CD14-positive monocyte (primary cell): ENCODE measurements around the gene TTC9C. TPM values are rescaled to one million over a fixed set of nuclear protein-coding genes. Genes with fewer than 3 reads are reported as not detected.

Source experiments
- DNase-seq, 3 donors: peaks; one replicate each; pipeline ENCODE4 v3.0.0-alpha.2; 2011 to 2022
- H2AFZ ChIP-seq: 2 replicates; pipeline ENCODE4 v1.6.0; 2012; ENCODE audit warnings: mild to moderate bottlenecking, low read depth, low read length, inconsistent platforms; ENCODE audit not compliant: insufficient read depth, poor library complexity, severe bottlenecking
- H3K27ac ChIP-seq, 2 donors: 1 replicate in 1 of 2; 2 replicates in 1 of 2; pipeline ENCODE4 v1.5.1; 2012 to 2013; ENCODE audit warnings: low read length in 2 of 2, control low read depth in 1 of 2, inconsistent platforms in 1 of 2, low read depth in 1 of 2, mild to moderate bottlenecking in 1 of 2
- H3K27me3 ChIP-seq, 2 donors: one replicate each; pipeline versions ENCODE4 v1.6.0 to v1.6.1; 2011 to 2013; ENCODE audit warnings: low read length in 2 of 2; ENCODE audit not compliant: control insufficient read depth in 2 of 2, insufficient read depth in 2 of 2
- H3K36me3 ChIP-seq, 2 donors: replicated peaks in 1 of 2; 1 replicate in 1 of 2; 2 replicates in 1 of 2; pipeline versions ENCODE4 v1.5.1 to v1.6.1; 2012 to 2013; ENCODE audit warnings: low read length in 2 of 2, control low read depth in 1 of 2, inconsistent platforms in 1 of 2, mild to moderate bottlenecking in 1 of 2; ENCODE audit not compliant: insufficient read depth in 2 of 2, control insufficient read depth in 1 of 2
- H3K4me1 ChIP-seq, 2 donors: 1 replicate in 1 of 2; 2 replicates in 1 of 2; pipeline versions ENCODE4 v1.5.1 to v1.6.1; 2012 to 2013; ENCODE audit warnings: low read length in 2 of 2, control low read depth in 1 of 2, inconsistent platforms in 1 of 2, mild to moderate bottlenecking in 1 of 2, moderate library complexity in 1 of 2; ENCODE audit not compliant: insufficient read depth in 2 of 2, control insufficient read depth in 1 of 2
- H3K4me2 ChIP-seq: replicated peaks from 2 replicates; pipeline ENCODE3; 2012; ENCODE audit warnings: low read length, moderate library complexity, mild to moderate bottlenecking; ENCODE audit not compliant: poor library complexity, severe bottlenecking; ENCODE audit errors: extremely low read depth
- H3K4me3 ChIP-seq, 3 experiments: fragments of 200-600 bp in 1 of 3; sonication (generic) in 1 of 3; replicated peaks in 1 of 3; 1 replicate in 2 of 3; 2 replicates in 1 of 3; pipeline ENCODE4 v1.5.1; 2011 to 2013; ENCODE audit warnings: low read length in 3 of 3, mild to moderate bottlenecking in 3 of 3, control low read depth in 2 of 3, low read depth in 2 of 3, inconsistent platforms in 1 of 3, moderate library complexity in 1 of 3
- H3K79me2 ChIP-seq: 2 replicates; pipeline ENCODE4 v1.6.0; 2012; ENCODE audit warnings: mild to moderate bottlenecking, control low read depth, inconsistent platforms, low read length, moderate library complexity; ENCODE audit not compliant: insufficient read depth
- H3K9ac ChIP-seq: 2 replicates; pipeline ENCODE4 v1.6.0; 2017; ENCODE audit warnings: low read length, mild to moderate bottlenecking; ENCODE audit not compliant: insufficient read depth, poor library complexity, severe bottlenecking
- H3K9me3 ChIP-seq, 2 donors: replicated peaks in 1 of 2; 1 replicate in 1 of 2; 2 replicates in 1 of 2; pipeline versions ENCODE4 v1.5.1 to v1.6.1; 2012 to 2013; ENCODE audit warnings: low read length in 2 of 2, control low read depth in 1 of 2; ENCODE audit not compliant: control insufficient read depth in 1 of 2, insufficient read depth in 1 of 2
- H4K20me1 ChIP-seq: 2 replicates; pipeline ENCODE4 v1.6.0; 2012; ENCODE audit warnings: mild to moderate bottlenecking, low read length, control low read depth, moderate library complexity; ENCODE audit not compliant: insufficient read depth
- H3K27ac Mint-ChIP-seq, 7 donors: one replicate each; pipeline ENCODE4 v1.8.0; 2020; ENCODE audit warnings: mild to moderate bottlenecking in 7 of 7, mixed read lengths in 7 of 7, moderate library complexity in 6 of 7, inconsistent platforms in 2 of 7
- H3K27me3 Mint-ChIP-seq, 3 donors: one replicate each; pipeline ENCODE4 v1.8.0; 2021 to 2022; ENCODE audit warnings: low read depth in 3 of 3, mild to moderate bottlenecking in 3 of 3, mixed read lengths in 3 of 3, moderate library complexity in 3 of 3, inconsistent platforms in 1 of 3
- H3K36me3 Mint-ChIP-seq, 2 donors: one replicate each; pipeline ENCODE4 v1.8.0; 2020; ENCODE audit warnings: mixed read lengths in 2 of 2, inconsistent platforms in 1 of 2, mild to moderate bottlenecking in 1 of 2
- H3K4me1 Mint-ChIP-seq: one replicate; pipeline ENCODE4 v1.8.0; 2020; ENCODE audit warnings: mild to moderate bottlenecking, mixed read lengths
- H3K4me3 Mint-ChIP-seq, 2 donors: one replicate each; pipeline ENCODE4 v1.8.0; 2020; ENCODE audit warnings: mild to moderate bottlenecking in 2 of 2, mixed read lengths in 2 of 2, moderate library complexity in 1 of 2
- H3K9me3 Mint-ChIP-seq, 7 donors: one replicate each; pipeline ENCODE4 v1.8.0; 2020 to 2022; ENCODE audit warnings: mixed read lengths in 7 of 7, mild to moderate bottlenecking in 6 of 7, moderate library complexity in 6 of 7, inconsistent platforms in 2 of 7
- CTCF ChIP-seq: fragments of 200-600 bp; IDR thresholded peaks from one replicate; pipeline ENCODE4 v1.8.0; 2022; ENCODE audit warnings: antibody characterized with exemption, mild to moderate bottlenecking
- WGBS: methylation state at CpG from one replicate; pipeline ENCODE4 v1.1.5; 2013; ENCODE audit warnings: missing lambda C conversion rate; ENCODE audit not compliant: insufficient coverage; 5-methylcytosine and 5-hydroxymethylcytosine counted together
- intact Hi-C, 2 donors: fragments of 100-400 bp; cut with micrococcal nuclease; formaldehyde crosslinking; loops; one replicate each; pipeline versions ENCODE4 v1.15.0 to v1.15.1; 2023
- polyA plus RNA-seq, 3 donors: library from polyadenylated mRNA; depleted of rRNA in 1 of 3; unstranded in 2 of 3; stranded (reverse) in 1 of 3; fragments of 300-500 nt in 2 of 3; fragments of >200 nt in 1 of 3; fragmentation: Illumina TruSeq in 2 of 3; gene quantifications; 1 replicate in 2 of 3; 2 replicates in 1 of 3; pipeline ENCODE4 v1.2.3, GENCODE V29; 2012 to 2021

Gene TTC9C
- polyA plus RNA-seq, 3 donors, result 17.9 to 21.6 (median 20.4) TPM

- Histone ChIP-seq H3K4me3 (no peak overlapping the region), H3K79me2 (peaks cover 25% of the 10 kb centered on the region), H3K9me3 (no peaks in the 10 kb centered on the region), H3K4me1 (peaks cover 27 to 37% of the 10 kb centered on the region in 2 donors), H3K27me3 (no peaks in the 10 kb centered on the region), H3K36me3 (peaks cover 26 to 35% of the 10 kb centered on the region in 2 donors), H3K4me2 (no peak overlapping the region), H2AFZ (no peak overlapping the region), H3K9ac (no peak overlapping the region), H3K27ac (peak overlapping the region; percentile 25 to 38), H4K20me1 (no peaks in the 10 kb centered on the region)
- Mint-ChIP-seq H3K27ac (peak overlapping the region in 5 of 7 donors; percentile 25 to 90 (median 68)), H3K36me3 (peaks cover 33 to 48% of the 10 kb centered on the region in 2 donors), H3K4me3 (no peak overlapping the region), H3K4me1 (peaks cover 34% of the 10 kb centered on the region), H3K27me3 (peaks cover 0 to 2% (median 0%) of the 10 kb centered on the region in 3 donors), H3K9me3 (peaks cover 0 to 8% (median 0%) of the 10 kb centered on the region in 7 donors)
- TF ChIP-seq CTCF, result no peak
- intact Hi-C loops, result loop anchor here (5.0 kb wide), 1 partner anchor 47 kb away; the partner anchor contains the start of genes HNRNPUL2 (in 2 of the 2) and TTC9C (in 2 of the 2)
- WGBS, result 94% methylated on average over 5 of the region's 6 CpGs
- no peak for DNase-seq
Observed at GRCh38 chr11:62774407-62774806, 46.1 kb downstream of the TTC9C start.

GRCh38 chr11:62775646-62776045 is 47.4 kb downstream of the TTC9C start:
- peaks cover 26 to 35% of the 10 kb centered on the region in 2 donors for H3K36me3 ChIP-seq
- Mint-ChIP-seq H3K4me1 (peaks cover 22% of the 10 kb centered on the region), H3K4me3 (no peak overlapping the region), H3K36me3 (peaks cover 37 to 56% of the 10 kb centered on the region in 2 donors), H3K27ac (peak overlapping the region in 3 of 7 donors; percentile 63 to 90 (median 70)), H3K9me3 (peaks cover 0 to 7% (median 0%) of the 10 kb centered on the region in 7 donors), H3K27me3 (peaks cover 0 to 2% (median 1%) of the 10 kb centered on the region in 3 donors)
- no peaks in the 10 kb centered on the region for H4K20me1 ChIP-seq
- H3K79me2 ChIP-seq, result peaks cover 25% of the 10 kb centered on the region
- H2AFZ ChIP-seq, result no peak overlapping the region
- no peaks in the 10 kb centered on the region for H3K27me3 ChIP-seq
- DNase-seq, result no peak
- H3K4me1 ChIP-seq, result peaks cover 18 to 26% of the 10 kb centered on the region in 2 donors
- no peak for TF ChIP-seq CTCF
- no peak overlapping the region for H3K4me2 ChIP-seq
- no peak overlapping the region for H3K9ac ChIP-seq
- no peak overlapping the region for H3K4me3 ChIP-seq
- H3K9me3 ChIP-seq, result no peaks in the 10 kb centered on the region
- 97% methylated on average over 15 of the region's 17 CpGs for WGBS
- intact Hi-C loops, result no loop called here
- H3K27ac ChIP-seq, result peak overlapping the region in 1 of 2 donors; percentile 54
